Calu3 (cell line): ENCODE measurements around the gene TMEM132E. TPM values are rescaled to one million over a fixed set of nuclear protein-coding genes. Genes with fewer than 3 reads are reported as not detected.
A peak's percentile ranks its signal among the peaks of the same experiment; 100 is the strongest.

ENCODE experiments used
- BruUV-seq: library from RNA; stranded (reverse); fragments of 400-500 nt; replicated peaks from 2 replicates; lab custom pipeline; 2021; lab: Mats Ljungman, UMichigan
- CTCF ChIA-PET: fragments of 300-600 bp; sonication (Branson Sonifier 250); formaldehyde crosslinking; loops from one replicate; lab custom pipeline; 2022; ENCODE audit warnings: antibody characterized with exemption; lab: Charles Lee
- DNase-seq: peaks from one replicate; pipeline ENCODE4 v3.0.0; 2022
- H3K27ac Mint-ChIP-seq: one replicate; pipeline ENCODE4 v1.8.0; 2022; ENCODE audit warnings: mixed read lengths; ENCODE audit not compliant: unreplicated experiment
- H3K27me3 Mint-ChIP-seq: one replicate; pipeline ENCODE4 v1.8.0; 2022; ENCODE audit warnings: mixed read lengths; ENCODE audit not compliant: unreplicated experiment
- H3K36me3 Mint-ChIP-seq: one replicate; pipeline ENCODE4 v1.8.0; 2022; ENCODE audit warnings: mild to moderate bottlenecking, moderate library complexity, mixed read lengths; ENCODE audit not compliant: insufficient read depth, unreplicated experiment
- H3K4me1 Mint-ChIP-seq: one replicate; pipeline ENCODE4 v1.8.0; 2022; ENCODE audit warnings: mild to moderate bottlenecking, low read depth, mixed read lengths; ENCODE audit not compliant: unreplicated experiment
- H3K4me3 Mint-ChIP-seq: one replicate; pipeline ENCODE4 v1.8.0; 2022; ENCODE audit warnings: mild to moderate bottlenecking, low read depth, moderate library complexity, mixed read lengths; ENCODE audit not compliant: unreplicated experiment
- H3K9me3 Mint-ChIP-seq: one replicate; pipeline ENCODE4 v1.8.0; 2022; ENCODE audit warnings: low read depth, mixed read lengths; ENCODE audit not compliant: unreplicated experiment
- intact Hi-C: fragments of 100-400 bp; cut with micrococcal nuclease; formaldehyde crosslinking; loops from one replicate; pipeline ENCODE4 v1.10.0; 2022; ENCODE audit not compliant: unreplicated experiment
- total RNA-seq: library from RNA; stranded (reverse); gene quantifications from 2 replicates; pipeline ENCODE4 v1.2.3, GENCODE V29; 2022
- TF ChIP-seq, protein P1 (sequence below): fragments of 200-600 bp; IDR thresholded peaks from one replicate; pipeline ENCODE4 v1.8.0; 2022; ENCODE audit warnings: antibody characterized with exemption; ENCODE audit not compliant: unreplicated experiment

The TMEM132E gene
- total RNA-seq, 1 experiment from 2014 or later, result 0.26 TPM

DNA sequence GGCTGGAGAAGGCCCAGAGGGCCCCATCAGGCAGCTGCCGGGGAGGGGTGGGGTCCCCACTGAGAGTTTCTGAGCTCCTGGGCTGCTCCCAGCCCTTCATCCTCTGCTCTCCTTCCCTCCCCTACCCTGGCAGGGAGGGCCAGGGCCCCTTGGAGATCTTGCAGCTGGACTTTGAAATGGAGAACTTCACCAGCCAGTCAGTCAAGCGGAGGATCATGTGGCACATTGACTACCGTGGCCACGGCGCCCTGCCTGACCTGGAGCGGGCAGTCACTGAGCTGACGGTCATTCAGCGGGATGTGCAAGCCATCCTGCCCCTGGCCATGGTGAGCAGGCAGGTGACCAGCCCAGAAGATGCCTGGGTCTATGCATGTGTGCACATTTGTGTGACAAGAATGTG, 49.5 kb downstream of the TMEM132E start:
- no peaks in the 10 kb centered on the region for H3K9me3 Mint-ChIP-seq
- TF ChIP-seq, protein P1, sequence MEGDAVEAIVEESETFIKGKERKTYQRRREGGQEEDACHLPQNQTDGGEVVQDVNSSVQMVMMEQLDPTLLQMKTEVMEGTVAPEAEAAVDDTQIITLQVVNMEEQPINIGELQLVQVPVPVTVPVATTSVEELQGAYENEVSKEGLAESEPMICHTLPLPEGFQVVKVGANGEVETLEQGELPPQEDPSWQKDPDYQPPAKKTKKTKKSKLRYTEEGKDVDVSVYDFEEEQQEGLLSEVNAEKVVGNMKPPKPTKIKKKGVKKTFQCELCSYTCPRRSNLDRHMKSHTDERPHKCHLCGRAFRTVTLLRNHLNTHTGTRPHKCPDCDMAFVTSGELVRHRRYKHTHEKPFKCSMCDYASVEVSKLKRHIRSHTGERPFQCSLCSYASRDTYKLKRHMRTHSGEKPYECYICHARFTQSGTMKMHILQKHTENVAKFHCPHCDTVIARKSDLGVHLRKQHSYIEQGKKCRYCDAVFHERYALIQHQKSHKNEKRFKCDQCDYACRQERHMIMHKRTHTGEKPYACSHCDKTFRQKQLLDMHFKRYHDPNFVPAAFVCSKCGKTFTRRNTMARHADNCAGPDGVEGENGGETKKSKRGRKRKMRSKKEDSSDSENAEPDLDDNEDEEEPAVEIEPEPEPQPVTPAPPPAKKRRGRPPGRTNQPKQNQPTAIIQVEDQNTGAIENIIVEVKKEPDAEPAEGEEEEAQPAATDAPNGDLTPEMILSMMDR, result no peak
- CTCF ChIA-PET, result interaction anchor here (1.1 kb wide), 1 partner anchor 12 kb away, joined by 3 read pairs; no protein-coding TSS in a partner anchor
- no peak overlapping the region for H3K4me3 Mint-ChIP-seq
- intact Hi-C loops, result no loop called here
- H3K27ac Mint-ChIP-seq, result no peak overlapping the region
- H3K4me1 Mint-ChIP-seq, result peaks cover 24% of the 10 kb centered on the region
- H3K36me3 Mint-ChIP-seq, result no peaks in the 10 kb centered on the region
- DNase-seq, result no peak
- H3K27me3 Mint-ChIP-seq, result peaks cover 67% of the 10 kb centered on the region
- BruUV-seq, result no TSS peak

DNA sequence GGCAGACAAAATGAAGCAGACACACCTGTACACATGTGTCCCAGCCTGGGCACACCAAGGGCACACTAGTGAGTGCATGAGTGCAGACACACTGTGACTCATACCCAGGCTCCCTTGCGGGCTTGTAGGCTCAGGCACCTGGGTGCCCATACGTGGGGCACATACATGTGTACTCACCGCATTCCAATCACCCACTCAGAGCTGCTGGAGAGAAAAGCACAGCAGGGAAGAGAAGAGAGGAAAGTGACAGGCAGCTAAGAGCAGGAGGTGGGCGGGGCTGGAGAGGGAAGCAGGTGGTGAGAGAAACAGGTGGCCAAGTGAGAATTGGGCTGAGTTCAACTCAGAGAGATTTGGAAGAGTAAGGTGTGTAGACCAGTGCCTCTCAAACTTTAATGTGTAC, 54.0 kb downstream of the TMEM132E start:
- Mint-ChIP-seq H3K27ac (no peak overlapping the region), H3K9me3 (no peaks in the 10 kb centered on the region), H3K27me3 (peaks cover 61% of the 10 kb centered on the region), H3K36me3 (no peaks in the 10 kb centered on the region), H3K4me3 (no peak overlapping the region), H3K4me1 (peaks cover 18% of the 10 kb centered on the region)
- CTCF ChIA-PET, result no interaction called here
- intact Hi-C loops, result no loop called here
- TF ChIP-seq, protein P1, result no peak
- DNase-seq, result peak; percentile 47
- no TSS peak for BruUV-seq

GRCh38 chr17:34633760-34634159, 54.4 kb downstream of the TMEM132E start:
- Mint-ChIP-seq H3K4me3 (no peak overlapping the region), H3K9me3 (no peaks in the 10 kb centered on the region), H3K27me3 (peaks cover 57% of the 10 kb centered on the region), H3K4me1 (peaks cover 18% of the 10 kb centered on the region), H3K36me3 (no peaks in the 10 kb centered on the region), H3K27ac (no peak overlapping the region)
- intact Hi-C loops, result no loop called here
- CTCF ChIA-PET, result no interaction called here
- no peak for DNase-seq
- TF ChIP-seq, protein P1, result no peak
- no TSS peak for BruUV-seq

GRCh38 chr17:34634551-34635160, 55.3 kb downstream of the TMEM132E start:
- Mint-ChIP-seq H3K9me3 (no peaks in the 10 kb centered on the region), H3K36me3 (no peaks in the 10 kb centered on the region), H3K27ac (no peak overlapping the region), H3K27me3 (peaks cover 57% of the 10 kb centered on the region), H3K4me3 (no peak overlapping the region), H3K4me1 (peaks cover 18% of the 10 kb centered on the region)
- BruUV-seq, result no TSS peak
- CTCF ChIA-PET, result no interaction called here
- intact Hi-C loops, result no loop called here
- TF ChIP-seq, protein P1, result no peak
- DNase-seq, result no peak
